HG03280 (cell line): ENCODE data around the gene ARHGAP33.
"Not testable (repeated sequence)": the region's sequence is repeated elsewhere in the genome, so short reads cannot be mapped to it uniquely, and the experiment has no call there.

Experiments used
- ATAC-seq: cut with Tn5 transposase; IDR thresholded peaks from one replicate; pipeline ENCODE4 v1.9.1; 2021; ENCODE audit warnings: mild to moderate bottlenecking, moderate library complexity; ENCODE audit not compliant: unreplicated experiment

The ARHGAP33 gene

DNA sequence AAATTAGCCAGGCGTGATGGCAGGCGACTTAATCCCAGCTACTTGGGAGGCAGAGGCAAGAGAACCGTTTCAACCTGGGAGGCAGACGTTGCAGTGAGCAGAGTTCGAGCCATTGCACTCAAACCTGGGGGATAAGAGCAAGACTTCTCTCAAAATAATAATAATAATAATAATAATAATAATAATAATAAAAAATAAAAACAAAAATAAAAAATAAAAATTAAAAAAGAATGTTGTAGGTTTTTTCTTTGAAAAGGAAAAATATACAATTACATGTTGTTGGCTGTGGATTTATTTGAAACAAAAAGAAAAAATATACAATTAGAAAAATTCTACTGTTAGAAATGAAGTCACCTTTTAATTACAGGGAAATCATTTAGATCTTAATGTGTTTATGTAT is 48.8 kb downstream of the ARHGAP33 start:
- no peak for ATAC-seq

DNA sequence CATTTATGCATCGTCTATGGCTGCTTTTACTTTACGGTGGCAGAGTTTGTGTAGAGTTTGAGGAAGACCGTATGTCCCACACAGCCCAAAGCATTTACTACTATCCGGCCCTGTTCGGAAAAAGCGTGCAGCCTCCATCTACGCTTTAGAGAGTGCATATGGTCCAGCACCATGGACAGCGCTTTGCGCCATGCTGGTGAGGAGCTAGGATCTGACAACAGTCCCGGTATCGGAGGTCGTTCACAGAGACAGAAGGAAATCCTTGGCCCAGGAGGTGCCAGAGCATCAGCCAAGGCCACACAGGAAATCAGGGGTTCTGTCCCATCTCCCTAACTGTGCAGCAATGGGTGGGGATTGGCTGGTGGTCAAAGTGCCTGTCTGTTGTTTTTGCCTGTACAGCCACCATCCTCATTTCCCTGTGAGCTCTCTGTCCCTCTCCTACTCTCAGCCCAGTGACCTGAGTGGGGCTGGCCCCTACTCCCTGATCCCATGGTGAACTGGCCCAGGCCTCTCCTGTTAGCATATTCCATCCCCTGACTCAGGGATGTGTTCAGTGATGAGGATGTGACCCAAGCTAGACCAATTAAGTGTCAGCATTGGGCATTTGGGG is 53.4 kb downstream of the ARHGAP33 start:
- no peak for ATAC-seq

DNA sequence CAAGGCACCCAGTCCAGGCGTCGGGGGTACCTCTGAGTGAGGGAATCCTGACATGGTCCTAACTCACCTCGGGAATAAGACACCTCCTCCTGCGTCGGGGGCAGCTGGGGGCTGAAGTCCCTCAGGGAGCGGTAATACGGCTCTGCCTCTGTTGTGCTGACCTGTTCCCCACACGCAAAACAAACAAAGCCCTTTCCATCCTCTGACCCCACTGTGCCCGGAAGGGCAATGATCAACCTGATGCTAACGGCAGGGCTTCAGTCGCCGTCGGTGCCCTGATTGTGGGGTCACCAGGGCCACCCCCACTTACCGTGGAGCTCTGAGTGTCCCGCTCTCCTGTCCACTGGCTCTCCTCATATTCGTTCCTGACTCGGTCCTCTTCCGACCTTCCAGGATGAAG is 55.6 kb downstream of the ARHGAP33 start:
- no peak for ATAC-seq

DNA sequence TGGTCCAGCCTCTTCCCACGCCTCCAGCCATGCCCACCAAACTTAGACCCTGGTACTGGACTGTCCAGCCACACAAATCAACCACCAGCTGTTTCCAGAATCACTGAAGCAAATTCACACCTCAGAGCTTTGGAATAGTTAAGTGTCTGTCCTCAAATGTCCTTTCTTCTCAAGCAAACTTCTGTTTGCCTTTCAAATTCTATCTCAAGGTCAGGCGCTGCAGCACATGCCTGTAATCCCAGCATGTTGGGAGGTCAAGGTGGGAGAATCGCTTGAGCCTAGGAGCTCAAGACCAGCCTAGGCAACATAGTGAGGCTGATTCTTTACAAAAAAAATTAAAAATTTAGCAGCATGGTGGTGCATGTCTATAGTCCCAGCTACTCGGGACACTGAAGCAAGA is 56.7 kb downstream of the ARHGAP33 start:
- no peak for ATAC-seq

DNA sequence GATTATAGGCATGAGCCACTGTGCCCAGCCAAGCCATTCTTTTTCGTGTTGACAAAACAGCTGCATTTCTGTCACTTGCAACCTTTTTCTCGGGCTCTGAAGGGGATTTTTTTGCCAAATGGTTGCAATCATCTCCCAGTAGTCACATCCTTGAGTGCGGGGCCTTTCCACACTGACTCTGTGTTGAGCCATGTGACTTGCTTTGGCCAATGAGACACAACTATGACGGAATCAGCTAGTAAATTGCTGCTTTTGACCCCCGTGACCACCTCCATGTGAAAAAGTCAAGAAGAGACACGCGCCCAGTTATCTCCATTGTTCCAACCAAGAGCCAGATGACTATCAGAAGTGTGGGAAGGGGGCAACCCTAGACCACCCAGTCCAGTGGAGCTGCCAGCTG is 58.6 kb downstream of the ARHGAP33 start:
- no peak for ATAC-seq

DNA sequence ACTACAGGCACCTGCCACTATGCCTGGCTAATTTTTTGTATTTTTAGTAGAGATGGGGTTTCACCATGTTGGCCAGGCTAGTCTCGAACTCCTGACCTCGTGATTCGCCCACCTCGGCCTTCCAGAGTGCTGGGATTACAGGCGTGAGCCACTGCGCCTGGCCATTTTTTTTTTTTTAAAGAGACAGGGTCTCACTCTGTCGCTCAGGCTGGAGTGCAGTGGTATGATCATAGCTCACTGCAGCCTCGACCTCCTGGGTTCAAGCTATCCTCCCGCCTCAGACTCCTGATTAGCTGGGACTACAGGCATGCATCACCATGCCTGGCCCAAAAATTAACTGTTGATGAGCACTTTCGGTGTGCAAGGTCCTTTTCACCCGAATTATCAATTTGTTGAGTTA is 60.7 kb downstream of the ARHGAP33 start:
- ATAC-seq: not testable (repeated sequence)
